Glutamatergic neuron (in vitro differentiated cells): ENCODE data around the gene CFAP61. TPM values are rescaled to one million over a fixed set of nuclear protein-coding genes. Genes with fewer than 3 reads are reported as not detected.

Source experiments
- DNase-seq: peaks from one replicate; pipeline ENCODE4 v3.0.0; 2022
- H3K27ac Mint-ChIP-seq: one replicate; pipeline ENCODE4 v1.8.0; 2020; ENCODE audit warnings: mild to moderate bottlenecking, mixed read lengths, inconsistent platforms; ENCODE audit not compliant: unreplicated experiment
- H3K27me3 Mint-ChIP-seq: one replicate; pipeline ENCODE4 v1.8.0; 2020; ENCODE audit warnings: mild to moderate bottlenecking, moderate library complexity, mixed read lengths, inconsistent platforms; ENCODE audit not compliant: unreplicated experiment
- H3K36me3 Mint-ChIP-seq: one replicate; pipeline ENCODE4 v1.8.0; 2020; ENCODE audit warnings: mild to moderate bottlenecking, mixed read lengths, inconsistent platforms; ENCODE audit not compliant: unreplicated experiment
- H3K4me1 Mint-ChIP-seq: one replicate; pipeline ENCODE4 v1.8.0; 2020; ENCODE audit warnings: mild to moderate bottlenecking, low read depth, mixed read lengths, inconsistent platforms; ENCODE audit not compliant: unreplicated experiment
- H3K4me3 Mint-ChIP-seq: one replicate; pipeline ENCODE4 v1.8.0; 2020; ENCODE audit warnings: mild to moderate bottlenecking, mixed read lengths, inconsistent platforms; ENCODE audit not compliant: unreplicated experiment
- H3K9me3 Mint-ChIP-seq: one replicate; pipeline ENCODE4 v1.8.0; 2020; ENCODE audit warnings: mild to moderate bottlenecking, moderate library complexity, mixed read lengths, inconsistent platforms; ENCODE audit not compliant: unreplicated experiment
- total RNA-seq: library from RNA; stranded (reverse); fragmentation: NEBNext Ultra II Directional; extraction: Animal tissue kit (Norgen Biotek cat#: 25700); gene quantifications from one replicate; pipeline ENCODE4 v1.2.1, GENCODE V29; 2021; ENCODE audit not compliant: unreplicated experiment
- TF ChIP-seq, protein P1 (sequence below): fragments of 200-600 bp; sonication (generic); IDR thresholded peaks from one replicate; pipeline ENCODE4 v1.5.0; 2021; ENCODE audit not compliant: partially characterized antibody, unreplicated experiment

The CFAP61 gene
- total RNA-seq, 1 donor from 2014 or later = 5.0 TPM

DNA sequence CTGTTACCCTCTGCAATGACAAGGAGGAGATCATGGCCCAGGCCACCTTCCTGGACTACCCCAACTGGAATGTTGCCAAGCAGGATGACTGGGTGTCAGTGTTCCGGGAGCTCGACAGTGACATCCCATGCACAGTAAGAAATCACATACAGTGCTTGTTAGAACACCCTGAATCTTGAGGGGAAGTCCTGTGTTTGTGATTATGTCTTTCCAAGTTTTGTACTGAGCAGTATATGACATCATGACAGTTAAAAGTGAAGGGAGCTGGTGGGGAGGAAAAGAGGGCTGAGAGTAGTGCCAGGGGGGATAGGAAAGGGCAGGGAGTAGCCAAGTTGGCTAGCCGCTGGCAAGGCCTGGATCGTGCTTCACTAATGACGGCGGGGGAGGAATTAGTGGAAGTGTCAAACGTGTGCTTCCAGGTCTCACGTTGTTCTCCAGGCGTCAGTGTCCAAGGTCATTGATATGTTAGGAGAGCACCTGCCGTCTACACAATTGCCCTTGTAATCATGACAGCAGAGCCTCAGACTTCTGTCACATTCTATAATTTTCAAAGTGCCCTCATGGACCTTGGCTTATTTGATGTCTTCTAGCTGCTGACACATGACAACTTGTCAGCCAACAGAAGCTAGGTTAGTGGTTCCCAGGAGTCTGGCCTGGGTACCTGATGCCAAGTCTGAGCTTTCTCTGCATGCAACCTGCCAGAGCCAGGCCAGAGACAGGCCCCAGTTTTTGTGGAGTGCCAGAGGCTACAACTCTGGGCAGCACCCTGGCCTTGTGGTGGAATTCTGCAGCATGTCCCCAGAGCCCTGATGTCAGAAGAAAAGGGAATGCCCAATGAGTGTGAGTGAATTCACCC, 18.8 kb downstream of the CFAP61 start:
- H3K9me3 Mint-ChIP-seq = peaks cover 22% of the 10 kb centered on the region
- TF ChIP-seq, protein P1, sequence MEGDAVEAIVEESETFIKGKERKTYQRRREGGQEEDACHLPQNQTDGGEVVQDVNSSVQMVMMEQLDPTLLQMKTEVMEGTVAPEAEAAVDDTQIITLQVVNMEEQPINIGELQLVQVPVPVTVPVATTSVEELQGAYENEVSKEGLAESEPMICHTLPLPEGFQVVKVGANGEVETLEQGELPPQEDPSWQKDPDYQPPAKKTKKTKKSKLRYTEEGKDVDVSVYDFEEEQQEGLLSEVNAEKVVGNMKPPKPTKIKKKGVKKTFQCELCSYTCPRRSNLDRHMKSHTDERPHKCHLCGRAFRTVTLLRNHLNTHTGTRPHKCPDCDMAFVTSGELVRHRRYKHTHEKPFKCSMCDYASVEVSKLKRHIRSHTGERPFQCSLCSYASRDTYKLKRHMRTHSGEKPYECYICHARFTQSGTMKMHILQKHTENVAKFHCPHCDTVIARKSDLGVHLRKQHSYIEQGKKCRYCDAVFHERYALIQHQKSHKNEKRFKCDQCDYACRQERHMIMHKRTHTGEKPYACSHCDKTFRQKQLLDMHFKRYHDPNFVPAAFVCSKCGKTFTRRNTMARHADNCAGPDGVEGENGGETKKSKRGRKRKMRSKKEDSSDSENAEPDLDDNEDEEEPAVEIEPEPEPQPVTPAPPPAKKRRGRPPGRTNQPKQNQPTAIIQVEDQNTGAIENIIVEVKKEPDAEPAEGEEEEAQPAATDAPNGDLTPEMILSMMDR = no peak

DNA sequence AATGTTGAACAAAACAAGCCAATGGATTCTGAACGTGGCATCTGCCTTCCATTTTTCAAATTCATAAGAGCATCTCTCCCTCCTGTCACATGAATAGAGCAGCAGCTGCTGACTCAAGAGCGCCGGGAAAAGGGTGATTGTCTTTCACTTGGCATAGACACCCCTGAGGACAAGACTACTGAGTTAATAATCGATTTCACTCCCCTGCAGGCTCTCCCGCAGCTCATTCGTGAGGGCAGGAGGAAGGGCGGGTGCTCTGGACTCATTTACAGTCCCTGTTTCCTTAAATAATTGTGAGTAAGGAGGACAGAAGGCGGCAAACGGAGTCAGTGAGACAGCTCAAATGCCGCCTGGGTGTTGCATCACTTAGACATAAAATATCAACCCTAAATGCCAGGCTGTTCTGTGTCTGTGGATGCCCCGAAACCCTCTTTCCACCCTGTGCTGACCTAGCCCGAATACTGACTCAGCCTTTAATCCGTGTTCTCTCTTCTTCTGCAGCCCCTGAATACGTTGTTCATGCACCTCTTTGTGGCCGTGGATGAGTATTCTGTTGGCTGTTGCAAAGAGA, 21.6 kb downstream of the CFAP61 start:
- no peaks in the 10 kb centered on the region for H3K36me3 Mint-ChIP-seq
- TF ChIP-seq, protein P1 = no peak
- peaks cover 13% of the 10 kb centered on the region for H3K27me3 Mint-ChIP-seq
- H3K4me1 Mint-ChIP-seq = peaks cover 60% of the 10 kb centered on the region
- H3K4me3 Mint-ChIP-seq = peak overlapping the region; percentile 73
- peak overlapping the region; percentile 96 for H3K27ac Mint-ChIP-seq
- peak; percentile 44 for DNase-seq
- H3K9me3 Mint-ChIP-seq = peaks cover 31% of the 10 kb centered on the region

More for the DNA sequence above, 18.8 kb downstream of the CFAP61 start:
- Mint-ChIP-seq H3K4me3 (no peak overlapping the region), H3K27me3 (peaks cover 10% of the 10 kb centered on the region), H3K27ac (no peak overlapping the region), H3K36me3 (no peaks in the 10 kb centered on the region), H3K4me1 (peaks cover 42% of the 10 kb centered on the region)
- DNase-seq = no peak

DNA sequence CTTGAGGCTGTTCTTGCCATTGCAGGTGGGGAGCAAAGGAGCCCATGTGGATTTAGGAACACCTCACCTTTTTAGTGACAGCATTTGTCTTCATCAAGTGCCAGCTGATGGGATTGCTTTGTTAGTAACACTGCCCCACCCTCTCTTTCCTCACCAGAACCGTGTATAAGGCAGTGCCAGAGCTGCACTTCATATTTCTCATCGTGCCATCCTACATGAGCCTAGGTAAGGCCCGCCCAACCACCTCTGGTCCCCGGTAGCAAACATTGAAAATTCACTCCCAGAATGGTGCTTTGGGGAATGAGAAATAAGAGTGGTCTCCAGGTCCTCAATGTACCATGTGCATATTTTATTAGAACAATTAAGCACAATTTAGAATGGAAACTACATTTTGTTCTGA, 22.7 kb downstream of the CFAP61 start:
- H3K27ac Mint-ChIP-seq = peak overlapping the region; percentile 96
- peak overlapping the region; percentile 73 for H3K4me3 Mint-ChIP-seq
- H3K4me1 Mint-ChIP-seq = peaks cover 65% of the 10 kb centered on the region
- peaks cover 13% of the 10 kb centered on the region for H3K27me3 Mint-ChIP-seq
- no peaks in the 10 kb centered on the region for H3K36me3 Mint-ChIP-seq
- H3K9me3 Mint-ChIP-seq = peaks cover 31% of the 10 kb centered on the region
- DNase-seq = no peak
- TF ChIP-seq, protein P1 = no peak

DNA sequence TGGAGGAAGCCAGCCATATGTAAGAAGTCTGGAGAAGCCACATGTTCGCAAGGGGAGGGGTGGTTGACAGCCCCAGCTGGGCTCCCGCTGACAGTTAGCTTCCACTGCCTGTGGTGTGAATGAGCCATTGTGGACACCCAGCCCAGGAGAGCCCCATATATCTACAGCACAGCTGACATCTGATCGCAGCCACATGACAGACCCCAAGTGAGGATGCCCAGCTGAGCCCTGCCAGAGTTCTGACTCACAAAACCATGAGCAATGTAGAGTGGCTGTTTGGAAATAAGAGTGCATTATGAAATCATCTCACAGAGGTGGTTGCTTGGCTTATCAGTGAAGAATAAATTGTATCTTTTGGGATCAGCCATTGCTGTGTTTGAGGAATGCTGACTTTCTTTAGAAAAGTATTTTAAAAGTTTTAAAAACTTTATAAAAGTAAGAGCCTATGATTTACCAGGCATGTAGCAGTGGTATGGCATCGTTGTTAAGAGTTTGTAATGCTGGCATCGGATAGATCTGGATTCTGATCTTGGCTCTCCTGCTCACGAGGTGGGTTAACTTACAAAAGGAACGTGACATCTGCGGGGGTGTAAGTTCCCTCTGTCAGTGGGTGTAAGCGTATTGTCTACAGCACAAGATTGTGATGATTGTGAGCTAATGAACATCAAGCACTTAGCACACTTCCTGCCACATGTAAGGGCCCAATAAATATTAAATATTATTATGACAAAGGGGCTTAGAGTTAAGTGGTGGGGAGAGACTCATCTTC, 24.1 kb downstream of the CFAP61 start:
- DNase-seq = peak; percentile 70
- TF ChIP-seq, protein P1 = no peak
- peaks cover 59% of the 10 kb centered on the region for H3K4me1 Mint-ChIP-seq
- peak overlapping the region; percentile 34 for H3K4me3 Mint-ChIP-seq
- peaks cover 31% of the 10 kb centered on the region for H3K9me3 Mint-ChIP-seq
- peak overlapping the region; percentile 96 for H3K27ac Mint-ChIP-seq
- H3K36me3 Mint-ChIP-seq = no peaks in the 10 kb centered on the region
- H3K27me3 Mint-ChIP-seq = peaks cover 13% of the 10 kb centered on the region
